Activated naive CD4-positive, alpha-beta T cell (primary cell): ENCODE measurements around the gene FANCE.
A peak's percentile ranks its signal among the peaks of the same experiment; 100 is the strongest.

Source experiments
- DNase-seq, 4 experiments: peaks; one replicate each; lab custom pipeline; 2025; lab: John Stamatoyannopoulos, UW

FANCE gene

GRCh38 chr6:35468181-35468979 is 16.2 kb downstream of the FANCE start, which contains the start of gene RPL10A:
RPL10A (plus strand) TSS chr6:35468401; CDS start chr6:35468435, 34 bp downstream.
- peak; percentile 90 to 93 (median 91) for DNase-seq

- no peak for DNase-seq
These were observed 17.0 kb downstream of the FANCE start for GRCh38 chr6:35468980-35469750.

- DNase-seq = no peak
These were observed 17.9 kb downstream of the FANCE start for GRCh38 chr6:35469751-35470662.

- DNase-seq = no peak
These were observed 18.6 kb downstream of the FANCE start for GRCh38 chr6:35470663-35471120.

DNA sequence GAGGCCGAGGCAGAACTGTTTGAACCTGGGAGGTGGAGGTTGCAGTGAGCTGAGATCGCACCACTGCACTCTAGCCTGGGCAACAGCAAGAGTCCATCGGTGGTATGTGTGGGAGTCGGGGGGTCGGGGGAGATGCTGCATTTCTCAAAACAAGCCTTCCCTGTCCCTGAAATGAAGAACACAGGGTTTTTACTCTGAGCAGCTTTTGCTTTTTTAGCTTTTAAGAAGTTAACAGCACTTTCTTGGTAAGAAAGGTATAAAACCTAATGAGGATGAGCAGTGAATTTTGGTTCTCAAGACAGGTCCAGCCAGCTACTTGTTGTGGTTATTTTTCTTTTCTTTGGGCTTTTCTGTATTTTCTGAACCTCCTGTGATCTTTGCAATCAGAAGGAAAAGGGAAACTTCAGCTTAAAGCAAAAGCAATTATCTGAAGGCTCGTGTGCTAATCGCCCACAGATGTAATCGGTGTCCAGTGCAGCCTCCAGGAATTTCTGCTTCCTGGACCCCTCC is 19.8 kb downstream of the FANCE start:
- no peak for DNase-seq

DNA sequence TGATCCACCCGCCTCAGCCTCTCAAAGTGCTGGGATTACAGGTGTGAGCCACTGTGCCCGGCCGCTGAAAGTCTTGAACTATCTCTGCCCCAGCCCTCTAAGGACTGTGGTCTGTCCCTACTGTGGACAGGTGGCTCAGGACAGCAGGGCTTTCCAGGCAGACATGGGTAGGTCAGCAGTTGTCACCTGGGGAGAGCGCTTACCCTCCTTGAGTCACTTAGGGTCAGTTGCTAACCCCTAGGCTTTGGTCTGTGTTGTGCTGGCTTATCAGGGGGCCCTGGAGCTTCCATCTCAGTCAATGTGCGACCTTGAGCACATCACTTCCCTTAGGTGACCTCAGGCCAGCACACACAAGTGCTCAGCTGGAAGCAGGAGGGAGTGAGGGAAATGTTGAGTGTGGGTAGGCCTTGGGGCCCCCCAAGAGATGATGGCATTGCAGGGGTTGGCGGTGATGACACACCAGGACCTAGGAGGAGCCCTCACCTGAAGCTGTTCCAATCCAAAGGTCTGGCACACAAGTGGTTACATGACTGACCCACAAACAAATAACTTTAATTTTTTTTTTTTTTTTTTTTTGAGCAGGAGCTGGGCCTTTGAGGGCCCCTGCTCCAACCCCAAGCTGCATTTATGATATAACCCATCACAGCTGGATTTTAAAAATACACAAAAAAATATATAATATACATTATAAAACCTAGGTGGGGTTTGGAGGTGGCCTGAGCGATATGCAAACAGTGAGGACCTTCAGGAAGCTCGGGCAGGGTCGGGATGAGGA is 21.1 kb downstream of the FANCE start:
- no peak for DNase-seq

- DNase-seq = no peak
These were observed 21.7 kb downstream of the FANCE start for GRCh38 chr6:35473850-35474130.

GRCh38 chr6:35474131-35474941 is 22.2 kb downstream of the FANCE start:
- DNase-seq = no peak

GRCh38 chr6:35474942-35475570 is 22.9 kb downstream of the FANCE start:
- no peak for DNase-seq

- DNase-seq = no peak
These were observed 23.4 kb downstream of the FANCE start for GRCh38 chr6:35475573-35475972.

GRCh38 chr6:35476004-35476403 is 23.9 kb downstream of the FANCE start:
- no peak for DNase-seq

DNA sequence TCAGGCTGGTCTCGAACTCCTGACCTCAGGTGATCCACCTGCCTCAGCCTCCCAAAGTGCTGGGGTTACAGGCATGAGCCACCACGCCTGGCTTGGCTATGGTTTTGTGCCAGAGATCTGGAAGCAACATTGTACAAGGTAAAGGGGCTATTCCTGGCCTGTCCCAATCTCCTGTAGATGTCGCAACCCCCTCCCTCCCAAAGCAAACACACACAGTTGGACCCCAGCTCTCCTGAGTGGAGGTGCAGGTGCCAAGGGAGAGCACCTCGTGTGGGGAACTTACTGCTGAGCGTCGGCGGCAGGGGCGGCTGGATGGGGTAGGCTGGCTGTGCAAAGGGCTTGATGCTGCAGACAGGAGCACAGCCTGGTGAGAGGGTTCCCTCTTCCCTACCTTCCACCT is 24.9 kb downstream of the FANCE start:
- DNase-seq = no peak

DNA sequence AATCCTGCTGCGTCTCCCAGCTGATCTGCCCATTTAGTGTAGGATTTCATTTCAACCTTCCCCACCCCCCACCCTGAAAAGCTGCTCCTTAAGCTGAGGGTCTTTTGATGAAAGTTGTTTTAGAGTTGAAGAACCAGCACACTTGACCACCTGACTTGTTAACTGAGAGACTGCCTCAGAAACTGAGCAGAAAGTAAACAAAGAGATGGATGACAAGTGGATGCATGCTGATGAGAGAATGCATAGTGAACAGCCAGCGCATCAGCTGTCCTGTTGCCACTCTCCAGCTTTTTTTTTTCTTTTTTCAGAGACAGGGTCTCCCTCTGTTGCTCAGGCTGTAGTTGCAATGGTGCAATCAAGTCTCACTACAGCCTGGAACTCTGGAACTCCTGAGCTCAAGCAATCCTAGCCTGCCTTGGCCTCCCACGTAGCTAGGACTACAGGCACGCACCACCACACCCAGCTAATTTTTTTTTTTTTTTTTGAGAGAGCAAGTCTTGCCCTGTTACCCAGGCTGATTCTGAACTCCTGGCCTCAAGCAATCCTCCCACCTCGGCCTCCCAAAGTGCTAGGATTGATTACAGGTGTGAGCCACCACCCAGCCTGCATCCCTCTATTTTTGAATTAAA is 25.5 kb downstream of the FANCE start:
- DNase-seq = no peak

- no peak for DNase-seq
These were observed 26.1 kb downstream of the FANCE start for GRCh38 chr6:35478259-35478658.

DNA sequence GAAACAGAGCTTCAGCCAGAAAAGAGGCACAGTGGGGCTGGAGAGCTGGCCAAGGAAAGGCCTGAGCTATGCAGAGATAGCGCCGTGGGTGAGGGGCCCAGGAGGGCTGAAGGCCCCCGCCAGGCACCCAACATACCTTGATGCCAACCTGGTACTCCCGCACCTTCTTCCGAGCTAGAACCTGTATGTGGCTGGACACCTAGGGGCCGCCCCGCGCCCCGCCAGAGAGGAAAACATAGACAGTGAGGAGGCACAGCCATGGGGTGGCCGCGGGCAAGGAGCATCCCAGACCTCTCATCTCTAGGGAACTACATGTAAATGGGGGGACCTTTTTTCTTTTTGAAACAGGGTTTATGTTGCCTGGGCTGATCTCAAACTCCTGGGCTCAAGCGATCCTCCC is 28.0 kb downstream of the FANCE start:
- DNase-seq = no peak

DNA sequence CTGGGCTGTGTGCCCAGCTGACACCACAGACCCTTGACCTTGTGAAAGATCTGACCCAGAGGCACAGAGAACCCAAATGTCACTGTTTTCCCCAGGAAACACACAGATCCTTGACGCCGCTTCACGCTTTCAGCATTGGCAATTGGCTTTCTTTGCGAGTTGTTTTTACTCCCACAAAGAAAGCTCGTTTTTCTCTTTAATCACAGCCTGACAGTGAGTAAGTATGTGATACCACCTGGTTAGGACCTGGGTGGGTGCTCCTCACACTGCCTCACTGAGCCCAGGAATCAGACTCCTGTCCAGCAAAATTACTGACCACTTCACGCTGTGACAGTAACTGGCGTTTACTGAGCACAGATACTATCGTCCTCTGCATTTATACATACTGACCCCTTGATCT is 29.1 kb downstream of the FANCE start:
- no peak for DNase-seq

DNA sequence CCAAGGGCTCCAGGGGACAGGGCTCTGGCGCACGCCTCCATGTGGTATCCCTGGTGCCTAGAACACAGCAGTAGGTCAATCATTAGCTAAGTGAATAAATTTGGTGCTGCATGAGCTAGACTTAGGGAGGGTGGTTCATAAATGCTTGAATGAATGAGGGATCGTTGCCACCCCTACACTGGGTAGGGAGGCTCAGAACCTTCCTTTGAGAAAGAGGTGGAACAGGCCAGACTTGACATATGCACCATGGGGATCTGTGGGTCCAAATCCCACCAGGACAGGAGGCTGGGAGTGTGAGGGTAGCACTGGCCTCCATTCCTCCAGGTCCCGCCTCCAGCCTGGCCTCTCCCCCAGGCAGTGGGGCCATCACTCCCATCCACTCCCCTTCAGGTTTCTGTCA is 30.9 kb downstream of the FANCE start:
- no peak for DNase-seq

DNA sequence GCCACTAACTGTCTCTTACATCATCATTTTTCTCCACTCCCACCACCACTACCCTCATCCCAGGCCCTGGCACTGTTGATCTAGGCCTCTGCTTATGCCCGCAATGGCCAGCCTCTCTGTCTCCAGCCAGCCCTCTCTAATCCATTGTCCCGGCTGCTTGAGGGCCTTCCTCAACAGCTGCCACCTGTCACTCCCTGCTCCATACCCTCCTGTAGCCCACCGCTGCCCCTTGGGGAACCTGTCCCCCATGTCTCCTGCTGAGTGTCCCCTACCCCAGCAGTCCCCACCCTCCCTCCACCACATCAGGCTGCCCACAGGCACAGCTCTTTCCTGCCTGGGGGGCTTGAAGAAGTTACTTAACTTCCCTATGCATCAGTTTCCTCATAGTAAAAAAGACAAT is 31.4 kb downstream of the FANCE start:
- DNase-seq = no peak

GRCh38 chr6:35483893-35484645 is 31.9 kb downstream of the FANCE start:
- no peak for DNase-seq
